ENCODE results near the gene STAM. TPM values are rescaled to one million over a fixed set of nuclear protein-coding genes. Genes with fewer than 3 reads are reported as not detected.

Gene STAM
- total RNA-seq, 1 experiment from 2014 or later, result 29.3 TPM

GRCh38 chr10:17736223-17736622, 92.3 kb downstream of the STAM start:
- TF ChIP-seq CTCF (conservative IDR thresholded peaks at IDR 0.05), result peak; percentile 29; the same call in 1 of the 3 replicates
- Histone ChIP-seq H2BK5ac (ENCODE audit: insufficient read length, low read length) (no peak overlapping the region), H2AK5ac (ENCODE audit: insufficient read length, low read length) (no peak overlapping the region), H3K4ac (ENCODE audit: low read depth, low read length) (no peak overlapping the region), H3K56ac (ENCODE audit: insufficient read length, low read depth, low read length) (no peak overlapping the region), H3K23me2 (ENCODE audit: insufficient read length, low read depth, low read length, poor library complexity, severe bottlenecking) (no peaks in the 10 kb centered on the region), H3K4me2 (ENCODE audit: insufficient read depth, insufficient read length, low read length) (no peak overlapping the region), H3K14ac (ENCODE audit: insufficient read depth, low read length) (no peak overlapping the region), H2BK15ac (ENCODE audit: low read depth, low read length) (no peak overlapping the region), H3K4me1 (ENCODE audit: insufficient read depth, low read length) (no peaks in the 10 kb centered on the region), H2BK120ac (ENCODE audit: low read depth, low read length, poor library complexity, severe bottlenecking) (no peak overlapping the region), H2AFZ (ENCODE audit: low read length) (no peak overlapping the region), H3K79me2 (ENCODE audit: insufficient read depth, low read length) (no peaks in the 10 kb centered on the region), H3K9ac (ENCODE audit: extremely low read depth, insufficient read length, low read length) (no peak overlapping the region), H3K18ac (ENCODE audit: insufficient read length, low read depth, low read length) (no peak overlapping the region), H3T11ph (ENCODE audit: low read length) (no peak overlapping the region), H4K91ac (ENCODE audit: insufficient read length, low read depth, low read length) (no peak overlapping the region), H3K23ac (ENCODE audit: insufficient read length, low read depth, low read length) (no peak overlapping the region), H3K9me3 (ENCODE audit: control insufficient read depth, low read depth, low read length) (no peaks in the 10 kb centered on the region), H3K79me1 (ENCODE audit: insufficient read depth, low read depth, low read length, poor library complexity, severe bottlenecking) (no peaks in the 10 kb centered on the region), H3K27ac (ENCODE audit: insufficient read length, low read depth, low read length) (no peak overlapping the region), H2BK12ac (ENCODE audit: insufficient read length, low read depth, low read length) (no peak overlapping the region), H4K5ac (ENCODE audit: insufficient read length, low read depth, low read length) (no peak overlapping the region), H3K27me3 (ENCODE audit: insufficient read depth, low read length) (no peaks in the 10 kb centered on the region), H4K8ac (replicated peaks; ENCODE audit: insufficient read length, low read depth, low read length) (no peak overlapping the region), H4K20me1 (ENCODE audit: control insufficient read depth, insufficient read depth, insufficient read length) (no peaks in the 10 kb centered on the region), H2BK20ac (ENCODE audit: low read depth, low read length, poor library complexity, severe bottlenecking) (no peak overlapping the region)
- Mint-ChIP-seq H3K9me3 (no peaks in the 10 kb centered on the region), H3K27me3 (ENCODE audit: low read depth) (no peaks in the 10 kb centered on the region), H3K4me1 (no peaks in the 10 kb centered on the region), H3K27ac (no peak overlapping the region), H3K36me3 (ENCODE audit: insufficient read depth in 1 of 3, low read depth in 3 of 3) (no peaks in the 10 kb centered on the region), H3K4me3 (no peak overlapping the region)
- no peak for DNase-seq
- whole genome bisulfite sequencing (ENCODE audit: extremely low coverage, insufficient read length, low lambda C conversion rate), result no CpG with 5 or more reads among the region's 2 CpGs

Data from H9 (cell line).